Endothelial cell of umbilical vein (primary cell): ENCODE results near the gene COL7A1. TPM values are rescaled to one million over a fixed set of nuclear protein-coding genes. Genes with fewer than 3 reads are reported as not detected.

Experiments
- BruUV-seq: library from RNA; stranded (reverse); fragments of 400-500 nt; replicated peaks from 2 replicates; lab custom pipeline; 2021; lab: Mats Ljungman, UMichigan
- CTCF ChIA-PET: fragments of 300-600, 350-600 bp; sonication (Branson Sonifier 250); formaldehyde crosslinking; loops from one replicate; lab custom pipeline; 2021; ENCODE audit warnings: antibody characterized with exemption, inconsistent platforms; lab: Charles Lee
- POLR2A ChIA-PET: fragments of 300-600, 350-600 bp; sonication (Branson Sonifier 250); formaldehyde crosslinking; loops from one replicate; lab custom pipeline; 2021; ENCODE audit warnings: antibody characterized with exemption, inconsistent platforms; lab: Charles Lee
- DNase-seq: peaks from one replicate; pipeline ENCODE4 v3.0.0-alpha.2; 2011; ENCODE audit warnings: low read depth, low spot score
- FAIRE-seq: peaks from 2 replicates; lab custom pipeline; 2011; peaks lifted over from hg19 to GRCh38; lab: Jason Lieb, UNC
- H2AFZ ChIP-seq: 2 replicates; pipeline ENCODE4 v1.6.0; 2012; ENCODE audit warnings: low read depth, low read length, control low read depth, inconsistent platforms
- H3K27ac ChIP-seq: 2 replicates; pipeline ENCODE4 v1.5.1; 2011; ENCODE audit warnings: low read depth, mild to moderate bottlenecking, control low read depth, low read length, moderate library complexity; ENCODE audit not compliant: insufficient read depth
- H3K27me3 ChIP-seq, 2 experiments: 2 replicates each; pipeline versions ENCODE4 v1.6.0 to v1.6.1; 2011; ENCODE audit warnings: low read length in 2 of 2, mixed read lengths in 1 of 2; ENCODE audit not compliant: control insufficient read depth in 2 of 2, insufficient read depth in 2 of 2
- H3K36me3 ChIP-seq, 2 experiments: 2 replicates in 1 of 2; 3 replicates in 1 of 2; pipeline ENCODE4 v1.5.1; 2011; ENCODE audit warnings: low read length in 2 of 2, mild to moderate bottlenecking in 1 of 2, moderate library complexity in 1 of 2; ENCODE audit not compliant: control insufficient read depth in 2 of 2, insufficient read depth in 2 of 2; ENCODE audit errors: extremely low read depth in 1 of 2
- H3K4me1 ChIP-seq: 3 replicates; pipeline ENCODE4 v1.5.1; 2011; ENCODE audit warnings: mild to moderate bottlenecking, low read length; ENCODE audit not compliant: control insufficient read depth, insufficient read depth; ENCODE audit errors: extremely low read depth
- H3K4me2 ChIP-seq: 2 replicates; pipeline ENCODE4 v1.6.1; 2011; ENCODE audit warnings: low read length, control low read depth, mixed read lengths; ENCODE audit not compliant: insufficient read depth
- H3K4me3 ChIP-seq, 3 experiments: fragments of 200-600 bp in 1 of 3; sonication (generic), shearing (Covaris generic) in 1 of 3; replicated peaks in 1 of 3; 2 replicates each; pipeline ENCODE4 v1.5.1; 2011 to 2016; ENCODE audit warnings: control low read depth in 3 of 3, low read length in 3 of 3, mild to moderate bottlenecking in 2 of 3, inconsistent platforms in 1 of 3, low read depth in 1 of 3, moderate library complexity in 1 of 3; ENCODE audit not compliant: insufficient read depth in 1 of 3
- H3K79me2 ChIP-seq: 2 replicates; pipeline ENCODE4 v1.6.0; 2012; ENCODE audit warnings: low read length, inconsistent platforms; ENCODE audit not compliant: control insufficient read depth, insufficient read depth
- H3K9ac ChIP-seq: replicated peaks from 2 replicates; pipeline ENCODE3; 2011; ENCODE audit warnings: low read length, control low read depth; ENCODE audit not compliant: insufficient read depth; ENCODE audit errors: extremely low read depth
- H3K9me1 ChIP-seq: replicated peaks from 3 replicates; pipeline ENCODE4 v1.6.0; 2011; ENCODE audit warnings: mild to moderate bottlenecking, low read length; ENCODE audit not compliant: control insufficient read depth, insufficient read depth; ENCODE audit errors: extremely low read depth
- H3K9me3 ChIP-seq: replicated peaks from 2 replicates; pipeline ENCODE4 v1.5.1; 2012; ENCODE audit warnings: low read length, inconsistent platforms; ENCODE audit not compliant: control insufficient read depth, insufficient read depth
- H4K20me1 ChIP-seq: replicated peaks from 2 replicates; pipeline ENCODE3; 2011; ENCODE audit warnings: mild to moderate bottlenecking, low read length; ENCODE audit not compliant: control insufficient read depth, insufficient read depth; ENCODE audit errors: extremely low read depth
- EZH2 ChIP-seq: IDR thresholded peaks from 2 replicates; pipeline ENCODE4 v1.6.1; 2012; ENCODE audit warnings: borderline replicate concordance, low read depth, mild to moderate bottlenecking, moderate library complexity, low read length, inconsistent platforms; ENCODE audit not compliant: severe bottlenecking
- FOS ChIP-seq: IDR thresholded peaks from 2 replicates; pipeline ENCODE4 v1.6.1; 2011; ENCODE audit warnings: mild to moderate bottlenecking, low read length, moderate library complexity, borderline replicate concordance; ENCODE audit not compliant: insufficient read depth
- GATA2 ChIP-seq: IDR thresholded peaks from 2 replicates; pipeline ENCODE4 v1.7.0; 2011; ENCODE audit warnings: low read depth, mild to moderate bottlenecking, moderate library complexity, mixed read lengths, low read length; ENCODE audit not compliant: insufficient read length, insufficient read depth
- JUN ChIP-seq: IDR thresholded peaks from 2 replicates; pipeline ENCODE4 v1.6.1; 2011; ENCODE audit warnings: borderline replicate concordance, low read depth; ENCODE audit not compliant: insufficient read length, insufficient read depth
- MYC ChIP-seq: IDR thresholded peaks from one replicate; pipeline ENCODE4 v1.6.1; 2011; ENCODE audit warnings: mild to moderate bottlenecking, low read depth, low read length
- POLR2A ChIP-seq: IDR thresholded peaks from 2 replicates; pipeline ENCODE4 v1.6.1; 2012; ENCODE audit warnings: low read depth, mild to moderate bottlenecking, control low read depth, low read length
- POLR2AphosphoS5 ChIP-seq: IDR thresholded peaks from 2 replicates; pipeline ENCODE4 v1.6.1; 2012; ENCODE audit warnings: low read depth, mild to moderate bottlenecking, control low read depth, low read length, moderate library complexity; ENCODE audit not compliant: insufficient read depth
- dilution Hi-C: fragments of 300-500 bp; cut with MboI; formaldehyde crosslinking; loops from one replicate; pipeline ENCODE4 v1.15.0; 2019; ENCODE audit warnings: low sequenced_read_pairs; ENCODE audit not compliant: extremely low pct_ligation_motif_present
- intact Hi-C: fragments of 100-400 bp; cut with micrococcal nuclease; formaldehyde crosslinking; loops from one replicate; pipeline ENCODE4 v1.10.0; 2022
- polyA plus RNA-seq, 4 experiments: library from polyadenylated mRNA; depleted of rRNA in 3 of 4; stranded (reverse) in 3 of 4; unstranded in 1 of 4; fragments of >200 nt; gene quantifications; 2 replicates each; pipeline versions ENCODE4 v1.2.1 to v1.2.3, GENCODE V29; 2011 to 2012; ENCODE audit warnings: missing spikeins in 1 of 4
- total RNA-seq: library from RNA; stranded (reverse); gene quantifications from 2 replicates; pipeline ENCODE4 v1.2.3, GENCODE V29; 2021
- TF ChIP-seq, protein P1 (sequence below): IDR thresholded peaks from 2 replicates; pipeline ENCODE4 v1.6.1; 2011; ENCODE audit not compliant: insufficient read depth, insufficient read length
- TF ChIP-seq, protein P2 (sequence below), 2 donors: IDR thresholded peaks; 1 replicate in 1 of 2; 2 replicates in 1 of 2; pipeline ENCODE4 v1.5.1; 2011; ENCODE audit warnings: low read length in 2 of 2, mild to moderate bottlenecking in 2 of 2, moderate library complexity in 2 of 2, control low read depth in 1 of 2, inconsistent platforms in 1 of 2, low read depth in 1 of 2; ENCODE audit not compliant: insufficient read depth in 1 of 2; ENCODE audit errors: extremely low read depth in 1 of 2

Gene COL7A1
- total and polyA plus RNA-seq, 2 donors (not counting 3 experiments of a cell fraction or from before 2014, with no cell fraction given), result 0.55 to 1.9 TPM

DNA sequence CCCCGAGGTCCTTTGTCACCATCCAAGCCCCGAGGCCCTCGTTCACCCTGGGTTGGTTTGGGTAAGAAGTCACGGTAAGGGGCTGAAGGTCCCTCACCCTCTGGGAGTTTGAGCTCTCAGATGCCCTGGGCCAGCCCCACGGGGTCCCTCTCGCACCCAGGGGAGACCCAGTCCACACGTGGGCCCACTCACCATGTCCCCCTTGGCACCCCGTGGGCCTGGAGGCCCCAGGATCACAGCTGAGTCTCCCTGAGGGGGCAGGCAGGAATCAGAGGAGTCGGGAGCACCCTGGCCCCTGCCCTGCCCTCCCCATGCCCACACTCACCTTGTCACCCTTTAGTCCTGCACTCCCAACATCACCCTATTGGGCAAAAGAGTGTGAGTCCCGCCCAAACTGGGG, 25.7 kb downstream of the COL7A1 start:
- no peak for TF ChIP-seq MYC
- TF ChIP-seq, protein P1, sequence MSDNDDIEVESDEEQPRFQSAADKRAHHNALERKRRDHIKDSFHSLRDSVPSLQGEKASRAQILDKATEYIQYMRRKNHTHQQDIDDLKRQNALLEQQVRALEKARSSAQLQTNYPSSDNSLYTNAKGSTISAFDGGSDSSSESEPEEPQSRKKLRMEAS, result no peak
- TF ChIP-seq JUN, result no peak
- TF ChIP-seq POLR2AphosphoS5, result no peak
- no peak for TF ChIP-seq GATA2
- TF ChIP-seq POLR2A, result no peak
- TF ChIP-seq EZH2, result no peak
- TF ChIP-seq FOS, result no peak
- TF ChIP-seq, protein P2, sequence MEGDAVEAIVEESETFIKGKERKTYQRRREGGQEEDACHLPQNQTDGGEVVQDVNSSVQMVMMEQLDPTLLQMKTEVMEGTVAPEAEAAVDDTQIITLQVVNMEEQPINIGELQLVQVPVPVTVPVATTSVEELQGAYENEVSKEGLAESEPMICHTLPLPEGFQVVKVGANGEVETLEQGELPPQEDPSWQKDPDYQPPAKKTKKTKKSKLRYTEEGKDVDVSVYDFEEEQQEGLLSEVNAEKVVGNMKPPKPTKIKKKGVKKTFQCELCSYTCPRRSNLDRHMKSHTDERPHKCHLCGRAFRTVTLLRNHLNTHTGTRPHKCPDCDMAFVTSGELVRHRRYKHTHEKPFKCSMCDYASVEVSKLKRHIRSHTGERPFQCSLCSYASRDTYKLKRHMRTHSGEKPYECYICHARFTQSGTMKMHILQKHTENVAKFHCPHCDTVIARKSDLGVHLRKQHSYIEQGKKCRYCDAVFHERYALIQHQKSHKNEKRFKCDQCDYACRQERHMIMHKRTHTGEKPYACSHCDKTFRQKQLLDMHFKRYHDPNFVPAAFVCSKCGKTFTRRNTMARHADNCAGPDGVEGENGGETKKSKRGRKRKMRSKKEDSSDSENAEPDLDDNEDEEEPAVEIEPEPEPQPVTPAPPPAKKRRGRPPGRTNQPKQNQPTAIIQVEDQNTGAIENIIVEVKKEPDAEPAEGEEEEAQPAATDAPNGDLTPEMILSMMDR (IDR thresholded peaks at IDR 0.05; ENCODE audit: extremely low read depth in 1 of 2, insufficient read depth in 1 of 2, low read depth in 1 of 2, low read length in 2 of 2), result no peak
- Histone ChIP-seq H4K20me1 (no peaks in the 10 kb centered on the region), H3K9me1 (no peaks in the 10 kb centered on the region), H3K4me3 (no peak overlapping the region), H3K9ac (no peak overlapping the region), H3K4me1 (peaks cover 1% of the 10 kb centered on the region), H3K36me3 (no peaks in the 10 kb centered on the region), H3K79me2 (no peaks in the 10 kb centered on the region), H3K9me3 (no peaks in the 10 kb centered on the region), H3K4me2 (no peak overlapping the region), H3K27ac (no peak overlapping the region), H2AFZ (no peak overlapping the region), H3K27me3 (no peaks in the 10 kb centered on the region)
- CTCF ChIA-PET, result no interaction called here
- FAIRE-seq, result no peak
- no peak for DNase-seq
- BruUV-seq, result no TSS peak
- intact Hi-C loops (no loop called here), dilution Hi-C loops (no loop called here)
- POLR2A ChIA-PET, result no interaction called here
